ENCODE data around the gene NTSR1. TPM values are rescaled to one million over a fixed set of nuclear protein-coding genes. Genes with fewer than 3 reads are reported as not detected.

NTSR1 gene
- total and polyA plus RNA-seq, 2 donors (not counting 1 experiment from before 2014, with no cell fraction given), result not detected

DNA sequence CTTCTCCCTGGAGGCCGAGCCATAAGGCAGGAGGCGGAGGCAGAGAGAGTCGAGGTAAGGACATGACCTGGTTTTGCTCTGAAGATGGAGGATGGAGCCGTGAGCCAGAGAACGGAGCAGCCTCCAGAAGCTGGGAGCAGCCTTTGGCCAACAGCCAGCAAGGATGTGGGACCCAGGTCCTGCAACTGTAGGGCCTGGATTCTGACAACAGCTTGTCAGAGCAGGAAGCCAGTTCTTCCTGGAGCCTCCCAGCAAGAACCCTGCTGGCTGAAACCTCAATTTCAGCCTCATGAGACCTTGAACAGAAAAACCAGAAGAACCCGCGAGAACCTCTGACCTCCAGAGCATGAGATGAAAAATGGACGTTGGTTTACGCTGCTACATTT is 74.2 kb downstream of the NTSR1 start:
- Mint-ChIP-seq H3K27me3 (no peaks in the 10 kb centered on the region), H3K9me3 (ENCODE audit: insufficient read depth) (no peaks in the 10 kb centered on the region), H3K27ac (no peak overlapping the region), H3K4me3 (no peak overlapping the region), H3K4me1 (peaks cover 4% of the 10 kb centered on the region)
- TF ChIP-seq EZH2 (IDR thresholded peaks at IDR 0.05; ENCODE audit: borderline replicate concordance, insufficient read depth, low read depth, low read length, poor library complexity, severe bottlenecking), result no peak
- TF ChIP-seq, protein P1, sequence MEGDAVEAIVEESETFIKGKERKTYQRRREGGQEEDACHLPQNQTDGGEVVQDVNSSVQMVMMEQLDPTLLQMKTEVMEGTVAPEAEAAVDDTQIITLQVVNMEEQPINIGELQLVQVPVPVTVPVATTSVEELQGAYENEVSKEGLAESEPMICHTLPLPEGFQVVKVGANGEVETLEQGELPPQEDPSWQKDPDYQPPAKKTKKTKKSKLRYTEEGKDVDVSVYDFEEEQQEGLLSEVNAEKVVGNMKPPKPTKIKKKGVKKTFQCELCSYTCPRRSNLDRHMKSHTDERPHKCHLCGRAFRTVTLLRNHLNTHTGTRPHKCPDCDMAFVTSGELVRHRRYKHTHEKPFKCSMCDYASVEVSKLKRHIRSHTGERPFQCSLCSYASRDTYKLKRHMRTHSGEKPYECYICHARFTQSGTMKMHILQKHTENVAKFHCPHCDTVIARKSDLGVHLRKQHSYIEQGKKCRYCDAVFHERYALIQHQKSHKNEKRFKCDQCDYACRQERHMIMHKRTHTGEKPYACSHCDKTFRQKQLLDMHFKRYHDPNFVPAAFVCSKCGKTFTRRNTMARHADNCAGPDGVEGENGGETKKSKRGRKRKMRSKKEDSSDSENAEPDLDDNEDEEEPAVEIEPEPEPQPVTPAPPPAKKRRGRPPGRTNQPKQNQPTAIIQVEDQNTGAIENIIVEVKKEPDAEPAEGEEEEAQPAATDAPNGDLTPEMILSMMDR (IDR thresholded peaks at IDR 0.05), result no peak
- Histone ChIP-seq H2AFZ (ENCODE audit: insufficient read depth, low read depth, low read length, poor library complexity, severe bottlenecking) (no peak overlapping the region), H4K20me1 (ENCODE audit: control insufficient read depth, insufficient read depth, low read length, poor library complexity, severe bottlenecking) (no peaks in the 10 kb centered on the region), H3K27me3 (replicated peaks in 1 of 4; ENCODE audit: control extremely low read depth in 1 of 4, control insufficient read depth in 3 of 4, insufficient read depth in 4 of 4, low read length in 3 of 4) (no peaks in the 10 kb centered on the region), H3K4me2 (replicated peaks; ENCODE audit: low read depth, low read length, poor library complexity, severe bottlenecking) (no peak overlapping the region), H3K9me3 (ENCODE audit: control extremely low read depth in 1 of 3, control insufficient read depth in 2 of 3, insufficient read depth in 1 of 3, low read length in 2 of 3) (no peaks in the 10 kb centered on the region), H3K9ac (ENCODE audit: low read length) (no peak overlapping the region), H3K4me3 (ENCODE audit: control extremely low read depth in 1 of 5, extremely low read depth in 1 of 5, insufficient read depth in 1 of 5, low read depth in 2 of 5, low read length in 4 of 5) (no peak overlapping the region), H3K79me2 (ENCODE audit: control insufficient read depth, insufficient read depth, low read length) (no peaks in the 10 kb centered on the region), H3K27ac (ENCODE audit: low read length in 2 of 2) (no peak overlapping the region), H3K4me1 (ENCODE audit: control insufficient read depth in 2 of 2, insufficient read depth in 2 of 2, low read length in 2 of 2) (no peaks in the 10 kb centered on the region), H3K36me3 (replicated peaks in 1 of 2; ENCODE audit: control extremely low read depth in 1 of 2, control insufficient read depth in 1 of 2, extremely low read depth in 1 of 2, insufficient read depth in 2 of 2, low read length in 1 of 2) (no peaks in the 10 kb centered on the region)
- intact Hi-C loops (cut with micrococcal nuclease), result no loop called here
- WGBS (ENCODE audit: insufficient coverage), result 38% methylated on average over 9 of the region's 9 CpGs
- ATAC-seq (ENCODE audit: low read depth), result no peak
- DNase-seq, result no peak
- ChIA-PET CTCF (interaction anchor here (1.5 kb wide), 1 partner anchor 8 kb away, joined by 5 read pairs; no protein-coding TSS in a partner anchor), POLR2A (interaction anchor here (0.6 kb wide), 1 partner anchor 154 kb away, joined by 3 read pairs; no protein-coding TSS in a partner anchor)

- H3K4me2 ChIP-seq (replicated peaks; ENCODE audit: low read depth, low read length, poor library complexity, severe bottlenecking), result no peak overlapping the region
- no peak overlapping the region for H2AFZ ChIP-seq (ENCODE audit: insufficient read depth, low read depth, low read length, poor library complexity, severe bottlenecking)
- no peak overlapping the region for H3K4me3 ChIP-seq (ENCODE audit: control extremely low read depth in 1 of 5, extremely low read depth in 1 of 5, insufficient read depth in 1 of 5, low read depth in 2 of 5, low read length in 4 of 5)
- H3K9me3 ChIP-seq (ENCODE audit: control extremely low read depth in 1 of 3, control insufficient read depth in 2 of 3, insufficient read depth in 1 of 3, low read length in 2 of 3), result no peaks in the 10 kb centered on the region
- POLR2A ChIA-PET, result no interaction called here
- ATAC-seq (ENCODE audit: low read depth) (no peak), DNase-seq (no peak)
- TF ChIP-seq EZH2 (IDR thresholded peaks at IDR 0.05; ENCODE audit: borderline replicate concordance, insufficient read depth, low read depth, low read length, poor library complexity, severe bottlenecking), result no peak
- TF ChIP-seq, protein P1 (IDR thresholded peaks at IDR 0.05), result no peak
- H3K9me3 Mint-ChIP-seq (ENCODE audit: insufficient read depth), result no peaks in the 10 kb centered on the region
- no peaks in the 10 kb centered on the region for H3K4me1 Mint-ChIP-seq
- intact Hi-C loops (cut with micrococcal nuclease), result no loop called here
- no peaks in the 10 kb centered on the region for H3K4me1 ChIP-seq (ENCODE audit: control insufficient read depth in 2 of 2, insufficient read depth in 2 of 2, low read length in 2 of 2)
- no peak overlapping the region for H3K9ac ChIP-seq (ENCODE audit: low read length)
- no peaks in the 10 kb centered on the region for H3K27me3 ChIP-seq (replicated peaks in 1 of 4; ENCODE audit: control extremely low read depth in 1 of 4, control insufficient read depth in 3 of 4, insufficient read depth in 4 of 4, low read length in 3 of 4)
- no peak overlapping the region for H3K27ac ChIP-seq (ENCODE audit: low read length in 2 of 2)
- H3K79me2 ChIP-seq (ENCODE audit: control insufficient read depth, insufficient read depth, low read length), result no peaks in the 10 kb centered on the region
- H3K27ac Mint-ChIP-seq, result no peak overlapping the region
- no peak overlapping the region for H3K4me3 Mint-ChIP-seq
- H4K20me1 ChIP-seq (ENCODE audit: control insufficient read depth, insufficient read depth, low read length, poor library complexity, severe bottlenecking), result no peaks in the 10 kb centered on the region
- H3K36me3 ChIP-seq (replicated peaks in 1 of 2; ENCODE audit: control extremely low read depth in 1 of 2, control insufficient read depth in 1 of 2, extremely low read depth in 1 of 2, insufficient read depth in 2 of 2, low read length in 1 of 2), result no peaks in the 10 kb centered on the region
- 96% methylated on average over 10 of the region's 16 CpGs for WGBS (ENCODE audit: insufficient coverage)
- CTCF ChIA-PET, result interaction anchor here (0.6 to 1.3 kb wide), 2 partner anchors 79 to 210 kb away, joined by 3 read pairs; no protein-coding TSS in a partner anchor
- no peaks in the 10 kb centered on the region for H3K27me3 Mint-ChIP-seq
Measured at GRCh38 chr20:62784497-62784896, 75.9 kb downstream of the NTSR1 start.

All from B cell (primary cell).